HG02798 (cell line): ENCODE data around the gene HINT1.
"Not testable (repeated sequence)": the region's sequence is repeated elsewhere in the genome, so short reads cannot be mapped to it uniquely, and the experiment has no call there.

Experiments
- ATAC-seq: cut with Tn5 transposase; IDR thresholded peaks from one replicate; pipeline ENCODE4 v1.9.1; 2021; ENCODE audit warnings: mild to moderate bottlenecking; ENCODE audit not compliant: unreplicated experiment, poor library complexity

Gene HINT1

GRCh38 chr5:131165119-131165727, at the start of gene HINT1:
Gene HINT1 (minus strand): TSS chr5:131165256. CDS start chr5:131165205, 51 bp downstream.
- ATAC-seq: peak; percentile 85

- no peak for ATAC-seq
Observed at GRCh38 chr5:131214609-131215227, 49.7 kb upstream of the HINT1 start.

- ATAC-seq: peak; percentile 50
Observed at GRCh38 chr5:131212471-131213021, 47.5 kb upstream of the HINT1 start.

GRCh38 chr5:131211669-131212068, 46.6 kb upstream of the HINT1 start:
- no peak for ATAC-seq

GRCh38 chr5:131210151-131210510, 45.1 kb upstream of the HINT1 start:
- ATAC-seq: no peak

- ATAC-seq: peak; percentile 90
Observed at GRCh38 chr5:131209506-131210150, 44.6 kb upstream of the HINT1 start.

GRCh38 chr5:131209175-131209505, 44.1 kb upstream of the HINT1 start:
- ATAC-seq: no peak

- no peak for ATAC-seq
Observed at GRCh38 chr5:131206772-131207171, 41.7 kb upstream of the HINT1 start.

- ATAC-seq: no peak
Observed at GRCh38 chr5:131206061-131206460, 41.0 kb upstream of the HINT1 start.

- ATAC-seq: no peak
Observed at GRCh38 chr5:131204964-131205363, 39.9 kb upstream of the HINT1 start.

- ATAC-seq: no peak
Observed at GRCh38 chr5:131200560-131200959, 35.5 kb upstream of the HINT1 start.

GRCh38 chr5:131198625-131199024, 33.6 kb upstream of the HINT1 start:
- ATAC-seq: no peak

- ATAC-seq: no peak
Observed at GRCh38 chr5:131196331-131196730, 31.3 kb upstream of the HINT1 start.

GRCh38 chr5:131195696-131196095, 30.6 kb upstream of the HINT1 start:
- no peak for ATAC-seq

- ATAC-seq: no peak
Observed at GRCh38 chr5:131194725-131195124, 29.7 kb upstream of the HINT1 start.

GRCh38 chr5:131193897-131194296, 28.8 kb upstream of the HINT1 start:
- ATAC-seq: not testable (repeated sequence)

- ATAC-seq: no peak
Observed at GRCh38 chr5:131193106-131193505, 28.1 kb upstream of the HINT1 start.

- no peak for ATAC-seq
Observed at GRCh38 chr5:131186561-131187256, 21.7 kb upstream of the HINT1 start.

GRCh38 chr5:131185523-131186104, 20.6 kb upstream of the HINT1 start:
- ATAC-seq: no peak

- no peak for ATAC-seq
Observed at GRCh38 chr5:131182839-131183238, 17.8 kb upstream of the HINT1 start.

GRCh38 chr5:131180407-131180806, 15.4 kb upstream of the HINT1 start:
- ATAC-seq: no peak
